Measurements from ENCODE around the gene UBE3B. TPM values are rescaled to one million over a fixed set of nuclear protein-coding genes. Genes with fewer than 3 reads are reported as not detected.

UBE3B gene
- total and polyA plus RNA-seq, 9 donors: 12.1 to 53.4 (median 33.2) TPM

DNA sequence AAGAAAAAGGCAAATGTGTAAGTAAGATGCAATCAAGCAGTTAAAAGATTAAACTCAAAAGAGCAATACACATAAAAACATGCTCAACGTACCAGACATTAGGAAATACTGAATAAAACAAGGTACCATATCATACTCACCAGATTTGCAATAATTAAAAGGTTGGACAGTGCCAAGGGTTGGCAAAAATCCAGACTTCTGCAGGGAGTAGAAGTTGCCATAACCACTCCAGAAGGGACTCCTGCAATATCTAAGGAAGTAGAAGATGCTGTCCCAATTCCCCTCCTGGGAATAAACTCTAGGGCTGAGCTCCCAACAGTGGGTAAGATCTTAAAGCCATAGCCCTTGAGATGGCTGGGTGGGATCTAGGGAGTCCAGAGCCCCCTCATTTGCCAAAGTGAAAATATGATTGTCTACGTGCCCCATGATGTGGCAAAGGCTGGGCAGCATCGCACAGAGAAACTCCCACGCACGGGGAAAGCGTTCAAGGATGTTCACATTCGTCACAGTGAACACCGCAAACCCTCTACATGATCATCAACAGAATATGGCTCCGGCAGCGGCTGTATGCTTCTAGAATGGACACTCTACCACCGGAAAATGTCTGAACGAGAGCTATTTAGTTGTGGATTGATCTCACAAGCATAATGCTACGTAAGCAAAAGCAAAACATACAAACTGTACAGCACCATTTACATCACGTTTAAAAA lies 12.6 kb upstream of the UBE3B start:
- H3K27me3 ChIP-seq: no peaks in the 10 kb centered on the region
- WGBS, 3 donors: 71 to 79% (median 72%) methylated on average over 14 of the region's 14 CpGs
- no peak overlapping the region for H3K4me3 ChIP-seq
- H3K36me3 ChIP-seq: no peaks in the 10 kb centered on the region
- no peaks in the 10 kb centered on the region for H3K9me3 ChIP-seq
- TF ChIP-seq, protein P1, sequence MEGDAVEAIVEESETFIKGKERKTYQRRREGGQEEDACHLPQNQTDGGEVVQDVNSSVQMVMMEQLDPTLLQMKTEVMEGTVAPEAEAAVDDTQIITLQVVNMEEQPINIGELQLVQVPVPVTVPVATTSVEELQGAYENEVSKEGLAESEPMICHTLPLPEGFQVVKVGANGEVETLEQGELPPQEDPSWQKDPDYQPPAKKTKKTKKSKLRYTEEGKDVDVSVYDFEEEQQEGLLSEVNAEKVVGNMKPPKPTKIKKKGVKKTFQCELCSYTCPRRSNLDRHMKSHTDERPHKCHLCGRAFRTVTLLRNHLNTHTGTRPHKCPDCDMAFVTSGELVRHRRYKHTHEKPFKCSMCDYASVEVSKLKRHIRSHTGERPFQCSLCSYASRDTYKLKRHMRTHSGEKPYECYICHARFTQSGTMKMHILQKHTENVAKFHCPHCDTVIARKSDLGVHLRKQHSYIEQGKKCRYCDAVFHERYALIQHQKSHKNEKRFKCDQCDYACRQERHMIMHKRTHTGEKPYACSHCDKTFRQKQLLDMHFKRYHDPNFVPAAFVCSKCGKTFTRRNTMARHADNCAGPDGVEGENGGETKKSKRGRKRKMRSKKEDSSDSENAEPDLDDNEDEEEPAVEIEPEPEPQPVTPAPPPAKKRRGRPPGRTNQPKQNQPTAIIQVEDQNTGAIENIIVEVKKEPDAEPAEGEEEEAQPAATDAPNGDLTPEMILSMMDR (IDR thresholded peaks at IDR 0.05): no peak
- TF ChIP-seq EP300 (IDR thresholded peaks at IDR 0.05): no peak
- no peak for TF ChIP-seq POLR2A (IDR thresholded peaks at IDR 0.05)
- peaks cover 32% of the 10 kb centered on the region for H3K4me1 ChIP-seq (ENCODE audit: insufficient read depth)
- intact Hi-C loops (cut with DNase I): no loop called here
- DNase-seq: no peak
- H3K27ac ChIP-seq: peak overlapping the region in 1 of 2 donors; percentile 71

DNA sequence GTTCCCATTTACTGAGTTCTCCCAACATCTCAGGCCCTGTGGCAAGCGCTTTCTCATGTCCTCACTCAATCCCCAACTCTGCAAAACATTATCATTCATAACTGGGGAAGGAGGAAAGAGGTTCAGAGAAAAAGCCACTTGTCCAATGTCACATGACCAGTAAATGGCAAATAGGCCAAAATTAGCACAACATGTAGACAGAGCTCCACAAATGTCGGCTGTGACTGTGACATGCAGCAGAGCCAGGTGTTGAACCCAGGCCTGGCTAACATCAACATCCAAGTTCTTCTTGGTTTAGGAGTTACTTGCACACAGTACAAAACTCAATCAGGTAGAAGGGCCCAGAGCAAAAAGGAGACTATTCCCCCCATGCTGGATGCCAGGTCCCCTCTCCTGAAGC lies 11.1 kb upstream of the UBE3B start:
- Histone ChIP-seq H3K27ac (no peak overlapping the region), H3K4me3 (no peak overlapping the region)

DNA sequence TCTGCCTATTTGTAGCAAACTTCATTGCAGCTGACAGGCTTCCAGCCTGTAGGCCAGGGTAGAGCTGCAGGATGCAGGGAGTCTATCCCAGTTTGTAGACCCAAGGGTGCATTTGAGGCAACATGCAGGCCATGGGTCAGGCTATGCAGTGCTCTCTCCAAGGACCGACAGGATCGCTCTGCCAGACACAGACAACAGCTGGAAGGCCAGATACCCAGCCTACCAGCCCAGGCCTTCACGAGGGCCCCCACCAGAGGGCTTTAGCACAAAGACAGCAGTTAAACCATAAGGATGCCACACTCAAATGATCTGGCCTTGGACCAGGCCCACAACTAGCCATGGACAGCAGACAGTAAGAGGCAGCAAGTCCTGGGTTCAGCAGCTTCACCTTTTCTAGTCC lies 10.6 kb upstream of the UBE3B start:
- intact Hi-C loops (cut with DNase I): no loop called here
- WGBS, 3 donors: 42 to 49% (median 48%) methylated on average over 3 of the region's 3 CpGs
- TF ChIP-seq EP300 (IDR thresholded peaks at IDR 0.05) (no peak), POLR2A (IDR thresholded peaks at IDR 0.05) (no peak)
- TF ChIP-seq, protein P1 (IDR thresholded peaks at IDR 0.05): no peak
- H3K27ac ChIP-seq: no peak overlapping the region
- no peaks in the 10 kb centered on the region for H3K27me3 ChIP-seq
- DNase-seq: no peak
- no peak overlapping the region for H3K4me3 ChIP-seq
- H3K9me3 ChIP-seq: no peaks in the 10 kb centered on the region
- H3K36me3 ChIP-seq: no peaks in the 10 kb centered on the region
- H3K4me1 ChIP-seq (ENCODE audit: insufficient read depth): peaks cover 16% of the 10 kb centered on the region

More for the DNA sequence above, 11.1 kb upstream of the UBE3B start:
- TF ChIP-seq, protein P1 (IDR thresholded peaks at IDR 0.05): no peak
- TF ChIP-seq EP300 (IDR thresholded peaks at IDR 0.05) (no peak), POLR2A (IDR thresholded peaks at IDR 0.05) (no peak)
- intact Hi-C loops (cut with DNase I): no loop called here
- no peak for DNase-seq
- H3K36me3 ChIP-seq: no peaks in the 10 kb centered on the region
- H3K4me1 ChIP-seq (ENCODE audit: insufficient read depth): peaks cover 21% of the 10 kb centered on the region
- H3K9me3 ChIP-seq: no peaks in the 10 kb centered on the region
- WGBS, 3 donors: 82 to 93% (median 89%) methylated on average over 2 of the region's 2 CpGs
- H3K27me3 ChIP-seq: no peaks in the 10 kb centered on the region

DNA sequence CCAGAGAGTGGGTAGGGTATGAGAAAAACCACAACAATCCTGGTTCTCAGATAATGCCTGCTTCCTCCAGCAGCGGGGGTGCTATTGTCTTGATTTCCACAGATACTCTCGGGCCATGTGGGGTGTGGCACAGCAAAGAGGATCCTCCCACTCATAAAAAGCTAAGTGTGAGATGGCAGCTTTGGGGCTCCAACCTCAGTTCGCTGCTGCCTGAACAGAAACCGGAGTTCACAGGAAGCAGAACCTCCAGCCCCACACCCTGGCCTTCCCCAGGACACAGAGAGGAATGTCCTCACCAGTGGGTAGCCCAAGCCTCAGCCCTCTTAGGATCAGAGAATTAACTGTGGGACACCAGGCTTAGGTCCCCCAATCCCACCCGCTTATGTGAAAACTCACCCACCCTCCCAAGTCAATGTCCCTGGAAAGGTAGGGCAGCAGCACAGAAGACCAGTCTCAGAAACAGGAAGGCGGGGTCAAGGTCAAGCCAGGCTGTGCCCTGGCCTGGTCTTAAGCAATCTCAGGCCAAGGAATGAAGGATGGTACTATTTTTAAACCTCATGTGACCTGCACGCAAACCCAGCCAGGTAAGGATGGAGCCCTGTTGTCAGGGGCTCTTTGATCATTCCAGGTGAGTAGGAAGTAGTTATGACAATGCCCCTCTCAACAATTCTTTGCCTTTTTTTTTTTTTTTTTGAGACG lies 9.3 kb upstream of the UBE3B start:
- WGBS, 3 donors: 71 to 77% (median 73%) methylated on average over 7 to 8 of the region's 8 CpGs
- H3K27ac ChIP-seq: no peak overlapping the region
- H3K27me3 ChIP-seq: no peaks in the 10 kb centered on the region
- no peak overlapping the region for H3K4me3 ChIP-seq
- no peak for TF ChIP-seq POLR2A (IDR thresholded peaks at IDR 0.05)
- TF ChIP-seq, protein P1 (IDR thresholded peaks at IDR 0.05): no peak
- no peak for TF ChIP-seq EP300 (IDR thresholded peaks at IDR 0.05)
- intact Hi-C loops (cut with DNase I): no loop called here
- no peaks in the 10 kb centered on the region for H3K9me3 ChIP-seq
- no peaks in the 10 kb centered on the region for H3K36me3 ChIP-seq
- peaks cover 10% of the 10 kb centered on the region for H3K4me1 ChIP-seq (ENCODE audit: insufficient read depth)
- DNase-seq: no peak
